Measurements from ENCODE around the gene DDX50. TPM values are rescaled to one million over a fixed set of nuclear protein-coding genes. Genes with fewer than 3 reads are reported as not detected.

DDX50 gene
- total RNA-seq, 4 donors from 2014 or later = 17.2 to 25.9 (median 23.7) TPM

DNA sequence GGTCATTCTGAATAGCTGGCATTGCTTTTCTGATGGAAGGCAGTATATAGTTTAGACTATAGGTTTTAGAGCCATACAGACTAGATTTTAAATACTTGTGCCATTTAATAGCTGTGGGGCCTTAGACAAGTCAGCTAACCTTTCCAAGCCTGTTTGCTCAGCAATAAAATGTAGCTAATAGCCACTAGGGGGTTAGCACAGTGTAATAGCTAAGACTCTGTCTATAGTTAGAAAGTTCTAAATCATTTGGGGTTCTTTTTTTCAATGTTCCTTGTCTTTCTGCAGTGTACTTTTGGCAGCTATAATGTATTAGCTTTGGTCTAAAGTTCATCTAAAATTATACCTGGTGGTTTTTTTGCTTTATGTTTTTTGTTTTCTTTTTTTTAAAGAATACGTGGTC, 80.0 kb downstream of the DDX50 start:
- ATAC-seq = no peak
- intact Hi-C loops (cut with DNase I; ENCODE audit: low total_unique reads) = no loop called here
- TF ChIP-seq POLR2A (IDR thresholded peaks at IDR 0.05) = no peak
- TF ChIP-seq, protein P1, sequence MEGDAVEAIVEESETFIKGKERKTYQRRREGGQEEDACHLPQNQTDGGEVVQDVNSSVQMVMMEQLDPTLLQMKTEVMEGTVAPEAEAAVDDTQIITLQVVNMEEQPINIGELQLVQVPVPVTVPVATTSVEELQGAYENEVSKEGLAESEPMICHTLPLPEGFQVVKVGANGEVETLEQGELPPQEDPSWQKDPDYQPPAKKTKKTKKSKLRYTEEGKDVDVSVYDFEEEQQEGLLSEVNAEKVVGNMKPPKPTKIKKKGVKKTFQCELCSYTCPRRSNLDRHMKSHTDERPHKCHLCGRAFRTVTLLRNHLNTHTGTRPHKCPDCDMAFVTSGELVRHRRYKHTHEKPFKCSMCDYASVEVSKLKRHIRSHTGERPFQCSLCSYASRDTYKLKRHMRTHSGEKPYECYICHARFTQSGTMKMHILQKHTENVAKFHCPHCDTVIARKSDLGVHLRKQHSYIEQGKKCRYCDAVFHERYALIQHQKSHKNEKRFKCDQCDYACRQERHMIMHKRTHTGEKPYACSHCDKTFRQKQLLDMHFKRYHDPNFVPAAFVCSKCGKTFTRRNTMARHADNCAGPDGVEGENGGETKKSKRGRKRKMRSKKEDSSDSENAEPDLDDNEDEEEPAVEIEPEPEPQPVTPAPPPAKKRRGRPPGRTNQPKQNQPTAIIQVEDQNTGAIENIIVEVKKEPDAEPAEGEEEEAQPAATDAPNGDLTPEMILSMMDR (IDR thresholded peaks at IDR 0.05 in 4 of 5, conservative IDR thresholded peaks at IDR 0.05 in 1 of 5) = peak in 1 of 5 experiments; percentile 20

DNA sequence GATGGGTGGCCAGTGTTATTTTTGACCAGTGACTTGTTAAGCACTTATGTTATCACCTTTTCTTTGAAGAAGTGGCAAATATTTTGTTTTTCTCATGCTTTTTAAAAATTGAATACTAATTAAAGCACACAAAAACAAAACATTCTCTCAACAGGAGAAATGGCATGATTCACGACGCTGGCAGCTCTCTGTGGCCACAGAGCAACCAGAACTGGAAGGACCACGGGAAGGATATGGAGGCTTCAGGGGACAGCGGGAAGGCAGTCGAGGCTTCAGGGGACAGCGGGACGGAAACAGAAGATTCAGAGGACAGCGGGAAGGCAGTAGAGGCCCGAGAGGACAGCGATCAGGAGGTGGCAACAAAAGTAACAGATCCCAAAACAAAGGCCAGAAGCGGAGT, 81.3 kb downstream of the DDX50 start:
- intact Hi-C loops (cut with DNase I; ENCODE audit: low total_unique reads) = no loop called here
- DNase-seq (no peak), ATAC-seq (no peak)
- Histone ChIP-seq H3K27me3 (no peaks in the 10 kb centered on the region), H3K27ac (no peak overlapping the region), H3K9me3 (no peaks in the 10 kb centered on the region), H3K36me3 (peaks cover 0 to 83% of the 10 kb centered on the region in 2 donors), H3K4me1 (no peaks in the 10 kb centered on the region), H3K4me3 (no peak overlapping the region)
- TF ChIP-seq, protein P1 (IDR thresholded peaks at IDR 0.05 in 4 of 5, conservative IDR thresholded peaks at IDR 0.05 in 1 of 5) = no peak
- no peak for TF ChIP-seq POLR2A (IDR thresholded peaks at IDR 0.05)
- in situ Hi-C loops (cut with MboI; ENCODE audit: low sequenced_read_pairs in 4 of 4) = loop anchor here in 2 of 4 donors (10.0 to 25.0 kb wide), 3 partner anchors 202 to 430 kb away; partner anchors contain the start of genes SUPV3L1 (in 1 of the 2) and TACR2 (in 1 of the 2)

More for the DNA sequence above, 80.0 kb downstream of the DDX50 start:
- Histone ChIP-seq H3K27ac (no peak overlapping the region), H3K4me1 (no peaks in the 10 kb centered on the region), H3K27me3 (no peaks in the 10 kb centered on the region), H3K36me3 (peaks cover 0 to 94% of the 10 kb centered on the region in 2 donors), H3K9me3 (no peaks in the 10 kb centered on the region), H3K4me3 (no peak overlapping the region)
- DNase-seq = no peak
- in situ Hi-C loops (cut with MboI; ENCODE audit: low sequenced_read_pairs in 4 of 4) = loop anchor here in 2 of 4 donors (10.0 to 25.0 kb wide), 3 partner anchors 204 to 431 kb away; partner anchors contain the start of genes SUPV3L1 (in 1 of the 2) and TACR2 (in 1 of the 2)

DNA sequence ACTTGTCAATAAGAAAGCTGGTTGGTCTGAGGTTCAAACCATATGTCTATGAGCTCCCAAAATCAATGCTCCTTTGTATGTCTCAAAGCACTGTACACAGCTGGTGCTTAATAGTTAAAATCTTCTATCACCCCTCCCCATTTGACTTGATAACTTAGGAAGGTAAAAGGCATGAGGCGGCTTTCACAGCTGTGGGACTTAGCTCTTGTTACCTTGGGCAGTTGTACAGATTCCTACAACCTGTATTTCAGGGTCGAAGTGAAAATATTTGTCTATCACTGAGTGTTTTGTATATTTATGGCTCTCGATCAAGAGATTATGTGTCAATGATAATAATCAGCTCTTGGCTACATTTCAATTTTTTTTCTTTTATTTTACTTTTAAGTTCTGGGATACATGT, 86.5 kb downstream of the DDX50 start:
- H3K4me3 ChIP-seq = no peak overlapping the region
- ATAC-seq = no peak
- DNase-seq = no peak
- no peaks in the 10 kb centered on the region for H3K27me3 ChIP-seq
- H3K4me1 ChIP-seq = peaks cover 25 to 34% of the 10 kb centered on the region in 2 donors
- in situ Hi-C loops (cut with MboI; ENCODE audit: low sequenced_read_pairs in 4 of 4) = loop anchor here in 2 of 4 donors (10.0 to 25.0 kb wide), 3 partner anchors 197 to 425 kb away; partner anchors contain the start of genes SUPV3L1 (in 1 of the 2) and TACR2 (in 1 of the 2)
- H3K36me3 ChIP-seq = peaks cover 0 to 31% of the 10 kb centered on the region in 2 donors
- H3K27ac ChIP-seq = no peak overlapping the region
- TF ChIP-seq POLR2A (IDR thresholded peaks at IDR 0.05) = no peak
- TF ChIP-seq, protein P1 (IDR thresholded peaks at IDR 0.05 in 4 of 5, conservative IDR thresholded peaks at IDR 0.05 in 1 of 5) = no peak
- H3K9me3 ChIP-seq = no peaks in the 10 kb centered on the region
- intact Hi-C loops (cut with DNase I; ENCODE audit: low total_unique reads) = loop anchor here (1.0 to 2.0 kb wide), 2 partner anchors 31 to 135 kb away; partner anchors contain the start of gene DDX21

DNA sequence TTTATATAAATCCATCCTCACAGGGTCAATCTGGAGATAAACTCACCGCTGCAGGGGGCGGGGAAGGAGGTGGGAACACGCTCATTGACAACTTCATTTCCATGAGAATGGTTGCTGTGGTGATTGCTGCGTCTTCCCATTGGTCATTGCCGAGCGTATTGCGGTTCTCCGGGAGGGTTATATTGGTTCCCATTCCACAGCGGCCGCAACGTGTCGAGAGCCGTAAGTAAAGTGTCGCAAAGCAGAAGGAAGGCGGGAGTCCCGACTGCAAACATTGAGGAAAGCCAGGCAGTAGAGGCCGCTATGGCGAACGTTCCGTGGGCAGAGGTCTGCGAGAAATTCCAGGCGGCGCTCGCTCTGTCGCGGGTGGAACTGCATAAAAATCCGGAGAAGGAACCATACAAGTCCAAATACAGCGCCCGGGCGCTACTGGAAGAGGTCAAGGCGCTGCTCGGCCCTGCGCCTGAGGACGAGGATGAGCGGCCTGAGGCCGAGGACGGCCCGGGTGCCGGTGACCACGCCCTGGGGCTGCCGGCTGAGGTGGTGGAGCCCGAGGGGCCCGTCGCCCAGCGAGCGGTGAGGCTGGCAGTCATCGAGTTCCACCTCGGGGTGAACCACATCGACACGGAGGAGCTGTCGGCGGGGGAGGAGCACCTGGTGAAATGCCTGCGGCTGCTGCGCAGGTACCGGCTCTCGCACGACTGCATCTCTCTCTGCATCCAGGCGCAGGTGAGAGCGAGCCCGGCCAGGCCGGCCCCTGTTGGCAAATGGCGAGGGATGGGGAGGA, 87.6 kb downstream of the DDX50 start, which contains the start of gene KIFBP:
Gene KIFBP, plus strand, starts transcription at position 274 of the 787 bp plus-strand sequence. Its CDS starts 30 bp downstream, at position 304.
- Histone ChIP-seq H3K27ac (peak within 1 kb of the TSS; percentile 78 to 87 (median 84)), H3K9me3 (no peaks in the 10 kb centered on the region), H3K4me3 (peak within 1 kb of the TSS; percentile 90 to 92 (median 90)), H3K36me3 (peaks cover 0 to 20% of the 10 kb centered on the region in 2 donors), H3K27me3 (no peaks in the 10 kb centered on the region), H3K4me1 (peaks cover 35 to 45% of the 10 kb centered on the region in 2 donors)
- TF ChIP-seq, protein P1 (IDR thresholded peaks at IDR 0.05 in 4 of 5, conservative IDR thresholded peaks at IDR 0.05 in 1 of 5) = peak in 4 of 5 experiments; percentile 17 to 60 (median 44)
- TF ChIP-seq POLR2A (IDR thresholded peaks at IDR 0.05) = peak; percentile 57 to 73
- ATAC-seq (peak; percentile 98), DNase-seq (peak; percentile 88 to 92)
- in situ Hi-C loops (cut with MboI; ENCODE audit: low sequenced_read_pairs in 4 of 4) = loop anchor here in 2 of 4 donors (10.0 to 25.0 kb wide), 3 partner anchors 196 to 424 kb away; partner anchors contain the start of genes SUPV3L1 (in 1 of the 2) and TACR2 (in 1 of the 2)
- intact Hi-C loops (cut with DNase I; ENCODE audit: low total_unique reads) = loop anchor here (1.0 to 2.0 kb wide), 3 partner anchors 32 to 134 kb away; partner anchors contain the start of gene DDX21
